ENCODE measurements around the gene TBXAS1. TPM values are rescaled to one million over a fixed set of nuclear protein-coding genes. Genes with fewer than 3 reads are reported as not detected.
"Not testable (repeated sequence)": the region's sequence is repeated elsewhere in the genome, so short reads cannot be mapped to it uniquely, and the experiment has no call there.

TBXAS1 gene
- total RNA-seq, 4 donors from 2014 or later: 9.0 to 22.2 (median 14.6) TPM

GRCh38 chr7:139902436-139903102 lies 73.5 kb downstream of the TBXAS1 start:
- H3K27me3 ChIP-seq: no peaks in the 10 kb centered on the region
- DNase-seq: no peak
- H3K9me3 ChIP-seq: peaks cover 0 to 10% of the 10 kb centered on the region in 2 donors
- no peaks in the 10 kb centered on the region for H3K36me3 ChIP-seq
- H3K27ac ChIP-seq: no peak overlapping the region
- TF ChIP-seq CTCF (IDR thresholded peaks at IDR 0.05): no peak
- no peak for TF ChIP-seq POLR2AphosphoS5 (IDR thresholded peaks at IDR 0.05)
- H3K4me3 ChIP-seq: no peak overlapping the region
- WGBS, 2 donors (ENCODE audit: low coverage in 1 of 2): 59 to 62% methylated on average over 3 to 4 of the region's 4 CpGs
- no peaks in the 10 kb centered on the region for H3K4me1 ChIP-seq
- intact Hi-C loops (cut with DNase I; ENCODE audit: low total_unique reads): no loop called here
- in situ Hi-C loops (cut with MboI; ENCODE audit: low pct_ligation_motif_present in 1 of 4, low pct_unique_long_range_greater_than_20kb in 1 of 4, low sequenced_read_pairs in 3 of 4): no loop called here

GRCh38 chr7:139903103-139903477 lies 74.0 kb downstream of the TBXAS1 start:
- not testable (repeated sequence) for H3K27ac ChIP-seq

GRCh38 chr7:139906879-139907278 lies 77.8 kb downstream of the TBXAS1 start:
- Histone ChIP-seq H3K36me3 (no peaks in the 10 kb centered on the region), H3K27me3 (no peaks in the 10 kb centered on the region), H3K4me1 (no peaks in the 10 kb centered on the region), H3K4me3 (no peak overlapping the region), H3K9me3 (peaks cover 0 to 10% of the 10 kb centered on the region in 2 donors), H3K27ac (no peak overlapping the region)
- in situ Hi-C loops (cut with MboI; ENCODE audit: low pct_ligation_motif_present in 1 of 4, low pct_unique_long_range_greater_than_20kb in 1 of 4, low sequenced_read_pairs in 3 of 4) (no loop called here), intact Hi-C loops (cut with DNase I; ENCODE audit: low total_unique reads) (no loop called here)
- no peak for TF ChIP-seq EP300 (IDR thresholded peaks at IDR 0.05; ENCODE audit: low read depth)
- TF ChIP-seq CTCF (IDR thresholded peaks at IDR 0.05): no peak
- TF ChIP-seq POLR2A (IDR thresholded peaks at IDR 0.05): no peak
- no peak for TF ChIP-seq POLR2AphosphoS5 (IDR thresholded peaks at IDR 0.05)
- no peak for DNase-seq

More at GRCh38 chr7:139903103-139903477, 74.0 kb downstream of the TBXAS1 start:
- H3K4me1 ChIP-seq; H3K9me3 ChIP-seq; H3K27me3 ChIP-seq; H3K36me3 ChIP-seq; DNase-seq; intact Hi-C loops (cut with DNase I; ENCODE audit: low total_unique reads); in situ Hi-C loops (cut with MboI; ENCODE audit: low pct_ligation_motif_present in 1 of 4, low pct_unique_long_range_greater_than_20kb in 1 of 4, low sequenced_read_pairs in 3 of 4); H3K4me3 ChIP-seq: not testable (repeated sequence)
- WGBS, 2 donors (ENCODE audit: low coverage in 1 of 2): 82 to 93% methylated on average over 2 of the region's 2 CpGs

GRCh38 chr7:139908792-139909191 lies 79.7 kb downstream of the TBXAS1 start:
- TF ChIP-seq POLR2AphosphoS5 (IDR thresholded peaks at IDR 0.05) (no peak), CTCF (IDR thresholded peaks at IDR 0.05) (no peak), EP300 (IDR thresholded peaks at IDR 0.05; ENCODE audit: low read depth) (no peak), POLR2A (IDR thresholded peaks at IDR 0.05) (no peak)
- in situ Hi-C loops (cut with MboI; ENCODE audit: low pct_ligation_motif_present in 1 of 4, low pct_unique_long_range_greater_than_20kb in 1 of 4, low sequenced_read_pairs in 3 of 4) (no loop called here), intact Hi-C loops (cut with DNase I; ENCODE audit: low total_unique reads) (no loop called here)
- Histone ChIP-seq H3K27me3 (no peaks in the 10 kb centered on the region), H3K36me3 (no peaks in the 10 kb centered on the region), H3K4me1 (no peaks in the 10 kb centered on the region), H3K4me3 (no peak overlapping the region), H3K27ac (no peak overlapping the region), H3K9me3 (peaks cover 0 to 10% of the 10 kb centered on the region in 2 donors)
- no peak for DNase-seq

- H3K27ac ChIP-seq: no peak overlapping the region
- H3K4me3 ChIP-seq: no peak overlapping the region
- H3K36me3 ChIP-seq: no peaks in the 10 kb centered on the region
- peaks cover 0 to 10% of the 10 kb centered on the region in 2 donors for H3K9me3 ChIP-seq
- intact Hi-C loops (cut with DNase I; ENCODE audit: low total_unique reads): no loop called here
- TF ChIP-seq POLR2A (IDR thresholded peaks at IDR 0.05) (no peak), CTCF (IDR thresholded peaks at IDR 0.05) (no peak), EP300 (IDR thresholded peaks at IDR 0.05; ENCODE audit: low read depth) (no peak), POLR2AphosphoS5 (IDR thresholded peaks at IDR 0.05) (no peak)
- WGBS, 2 donors (ENCODE audit: low coverage in 1 of 2): 70 to 87% methylated on average over 5 to 6 of the region's 6 CpGs
- H3K4me1 ChIP-seq: peaks cover 0 to 5% (median under 1%) of the 10 kb centered on the region in 4 donors
- no peak for DNase-seq
- in situ Hi-C loops (cut with MboI; ENCODE audit: low pct_ligation_motif_present in 1 of 4, low pct_unique_long_range_greater_than_20kb in 1 of 4, low sequenced_read_pairs in 3 of 4): no loop called here
- H3K27me3 ChIP-seq: no peaks in the 10 kb centered on the region
Measured at GRCh38 chr7:139909379-139910050, 80.5 kb downstream of the TBXAS1 start.

All from transverse colon (tissue), 4 donors.